AG09319 (cell line): ENCODE measurements around the gene AGPAT4.

ENCODE experiments used
- DNase-seq: peaks from one replicate; pipeline ENCODE4 v3.0.0-alpha.2; 2010; ENCODE audit warnings: low read depth; ENCODE audit errors: extremely low read depth
- TF ChIP-seq, protein P1 (sequence below): IDR thresholded peaks from 2 replicates; pipeline ENCODE4 v1.5.1; 2011; ENCODE audit warnings: low read depth, mild to moderate bottlenecking, inconsistent platforms, low read length, moderate library complexity

Gene AGPAT4

DNA sequence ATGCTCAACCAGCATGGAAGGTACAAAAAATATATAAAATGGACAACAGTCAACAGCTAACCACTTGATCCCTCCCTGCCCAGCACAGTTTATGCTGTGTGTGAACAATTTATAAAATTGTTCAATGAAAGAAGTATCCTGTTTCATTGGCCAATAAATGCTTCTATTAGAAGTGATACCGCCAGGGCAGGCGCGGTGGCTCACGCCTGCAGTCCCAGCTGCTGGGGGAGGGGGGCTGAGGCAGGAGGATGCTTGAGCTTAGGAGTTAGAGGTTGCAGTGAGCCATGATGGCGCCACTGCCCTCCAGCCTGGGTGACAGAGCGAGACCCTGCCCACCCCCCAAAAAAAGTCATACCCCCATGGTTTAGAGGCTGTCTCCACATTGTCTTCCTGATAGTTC is 4.6 kb downstream of the AGPAT4 start:
- TF ChIP-seq, protein P1, sequence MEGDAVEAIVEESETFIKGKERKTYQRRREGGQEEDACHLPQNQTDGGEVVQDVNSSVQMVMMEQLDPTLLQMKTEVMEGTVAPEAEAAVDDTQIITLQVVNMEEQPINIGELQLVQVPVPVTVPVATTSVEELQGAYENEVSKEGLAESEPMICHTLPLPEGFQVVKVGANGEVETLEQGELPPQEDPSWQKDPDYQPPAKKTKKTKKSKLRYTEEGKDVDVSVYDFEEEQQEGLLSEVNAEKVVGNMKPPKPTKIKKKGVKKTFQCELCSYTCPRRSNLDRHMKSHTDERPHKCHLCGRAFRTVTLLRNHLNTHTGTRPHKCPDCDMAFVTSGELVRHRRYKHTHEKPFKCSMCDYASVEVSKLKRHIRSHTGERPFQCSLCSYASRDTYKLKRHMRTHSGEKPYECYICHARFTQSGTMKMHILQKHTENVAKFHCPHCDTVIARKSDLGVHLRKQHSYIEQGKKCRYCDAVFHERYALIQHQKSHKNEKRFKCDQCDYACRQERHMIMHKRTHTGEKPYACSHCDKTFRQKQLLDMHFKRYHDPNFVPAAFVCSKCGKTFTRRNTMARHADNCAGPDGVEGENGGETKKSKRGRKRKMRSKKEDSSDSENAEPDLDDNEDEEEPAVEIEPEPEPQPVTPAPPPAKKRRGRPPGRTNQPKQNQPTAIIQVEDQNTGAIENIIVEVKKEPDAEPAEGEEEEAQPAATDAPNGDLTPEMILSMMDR: no peak
- DNase-seq: no peak

- DNase-seq: no peak
- TF ChIP-seq, protein P1: no peak
These were observed 5.2 kb downstream of the AGPAT4 start for GRCh38 chr6:161268531-161269210.

GRCh38 chr6:161266513-161267230 is 7.2 kb downstream of the AGPAT4 start:
- no peak for DNase-seq
- TF ChIP-seq, protein P1: no peak

GRCh38 chr6:161265975-161266374 is 7.9 kb downstream of the AGPAT4 start:
- TF ChIP-seq, protein P1: no peak
- DNase-seq: no peak

GRCh38 chr6:161265554-161265953 is 8.3 kb downstream of the AGPAT4 start:
- TF ChIP-seq, protein P1: no peak
- DNase-seq: no peak

- DNase-seq: no peak
- TF ChIP-seq, protein P1: no peak
These were observed 9.7 kb downstream of the AGPAT4 start for GRCh38 chr6:161264181-161264580.

DNA sequence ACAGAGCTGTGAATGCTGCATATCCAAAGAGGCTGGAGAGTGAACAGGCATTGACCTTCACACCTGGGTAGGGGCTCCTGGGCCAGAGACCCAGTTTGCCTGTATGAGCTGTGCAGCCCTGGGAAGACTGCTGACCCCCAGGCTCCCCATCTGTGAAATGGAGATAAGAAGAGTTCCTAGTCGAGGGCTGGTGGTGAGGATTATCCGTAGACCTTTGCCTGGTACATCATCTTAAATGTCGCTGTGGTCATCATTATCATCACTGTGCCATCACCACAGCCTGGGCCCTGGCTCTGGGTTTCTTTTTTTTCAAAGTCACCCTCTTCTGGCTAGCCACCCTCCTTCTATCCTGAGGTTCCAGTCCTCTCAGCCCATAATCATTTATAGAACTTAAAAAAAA is 12.0 kb downstream of the AGPAT4 start:
- no peak for DNase-seq
- TF ChIP-seq, protein P1: no peak
